Measurements from ENCODE around the gene RILP.

GRCh38 chr17:1624650-1625049 is 25.0 kb downstream of the RILP start:
- TF ChIP-seq CTCF (IDR thresholded peaks at IDR 0.05) (no peak), POLR2A (IDR thresholded peaks at IDR 0.05) (no peak)

Data from uterus (tissue), 2 donors.